GM11168 (cell line): ENCODE results near the gene DYNLT1.
"Not testable (repeated sequence)": the region's sequence is repeated elsewhere in the genome, so short reads cannot be mapped to it uniquely, and the experiment has no call there.

Experiments
- in situ Hi-C: fragments of 300-500 bp; cut with MboI; formaldehyde crosslinking; loops from one replicate; pipeline ENCODE4 v1.12.0; 2022; ENCODE audit warnings: low sequenced_read_pairs; ENCODE audit not compliant: unreplicated experiment

The DYNLT1 gene

DNA sequence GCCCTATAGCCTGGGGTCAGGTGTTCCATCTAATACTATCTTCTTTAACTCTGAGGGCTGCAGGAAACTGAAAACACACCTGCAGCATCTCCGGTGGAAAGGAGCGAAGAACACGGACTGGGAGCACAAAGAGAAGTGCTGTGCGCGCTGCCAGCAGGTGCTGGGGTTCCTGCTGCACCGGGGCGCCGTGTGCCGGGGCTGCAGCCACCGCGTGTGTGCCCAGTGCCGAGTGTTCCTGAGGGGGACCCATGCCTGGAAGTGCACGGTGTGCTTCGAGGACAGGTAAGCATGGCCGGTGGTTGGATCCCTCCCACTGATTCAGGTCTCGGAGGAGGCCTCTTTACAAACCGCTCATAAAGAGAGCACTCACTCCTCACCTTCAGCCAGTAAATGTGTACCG is 20.8 kb upstream of the DYNLT1 start:
- in situ Hi-C loops, result no loop called here

DNA sequence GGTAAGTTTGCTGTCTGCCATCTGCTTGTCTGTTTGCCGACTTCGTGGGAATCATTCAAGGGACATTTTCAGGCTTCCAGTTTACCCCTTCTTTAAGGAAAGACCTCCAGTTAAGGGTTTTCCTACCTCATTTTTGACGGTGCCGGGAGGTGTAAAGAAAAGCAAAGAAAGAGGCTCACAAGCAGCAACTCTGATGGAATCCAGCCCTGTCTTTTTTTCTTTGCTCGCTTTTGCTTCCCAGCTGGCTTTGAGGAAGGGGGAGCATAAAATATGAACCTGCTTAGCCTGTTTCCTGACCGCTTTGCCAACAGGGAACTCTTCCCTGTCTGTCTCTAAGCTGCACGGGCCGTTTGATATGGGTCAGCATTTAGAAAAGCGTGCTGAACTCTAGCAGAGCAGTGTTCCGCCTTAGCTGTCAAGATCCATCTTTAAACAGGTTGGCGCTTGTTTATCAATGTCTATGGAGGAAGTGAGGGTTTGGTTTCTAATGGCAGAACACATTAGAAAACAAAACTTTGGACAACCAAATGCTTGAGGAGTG is 19.2 kb upstream of the DYNLT1 start:
- in situ Hi-C loops, result no loop called here

DNA sequence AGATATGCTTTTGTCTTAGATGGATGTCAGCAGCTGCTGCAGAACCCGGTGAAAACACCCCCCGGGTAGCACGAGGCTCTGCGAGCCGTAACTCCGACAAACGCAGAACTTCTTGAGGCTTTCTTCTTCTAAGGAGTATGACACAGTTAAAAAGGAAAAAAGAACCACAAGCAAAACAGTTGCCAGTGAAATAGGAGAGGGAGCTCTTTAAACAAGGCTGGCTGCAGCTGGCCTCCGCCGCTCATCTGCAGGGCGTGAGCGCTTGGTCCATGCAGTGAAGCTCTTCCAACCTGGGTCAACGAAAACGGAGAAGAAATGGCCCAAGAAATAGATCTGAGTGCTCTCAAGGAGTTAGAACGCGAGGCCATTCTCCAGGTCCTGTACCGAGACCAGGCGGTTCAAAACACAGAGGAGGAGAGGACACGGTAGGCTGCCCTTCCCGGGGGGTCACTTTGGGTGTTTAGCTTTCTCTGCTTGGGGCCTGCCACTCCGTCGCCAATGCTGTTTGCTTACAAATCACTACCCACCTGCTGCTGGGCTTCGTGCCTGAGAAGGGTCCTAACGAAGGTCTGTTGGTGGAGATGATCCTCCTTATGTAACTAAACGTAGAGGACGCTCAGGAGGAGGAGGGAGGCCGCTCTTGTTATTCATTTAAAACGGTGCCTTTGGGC is 18.5 kb upstream of the DYNLT1 start:
- in situ Hi-C loops, result no loop called here

DNA sequence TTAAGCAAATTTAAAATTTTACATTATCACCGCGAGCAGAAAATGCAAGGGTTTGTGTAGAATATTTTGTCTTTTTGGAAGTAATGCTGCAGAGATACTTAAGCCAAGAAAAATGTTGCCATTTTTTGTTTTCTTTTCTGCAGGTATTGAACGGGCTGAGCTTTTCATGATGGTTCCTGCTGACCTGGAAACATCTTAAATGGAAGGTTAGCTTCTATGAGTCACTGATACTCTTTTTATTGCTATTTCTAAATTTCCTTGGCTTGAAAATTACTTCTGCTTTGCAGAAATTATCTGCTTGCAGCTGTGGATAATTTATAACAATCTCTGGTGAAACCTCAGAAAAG is 18.0 kb upstream of the DYNLT1 start:
- in situ Hi-C loops, result no loop called here

DNA sequence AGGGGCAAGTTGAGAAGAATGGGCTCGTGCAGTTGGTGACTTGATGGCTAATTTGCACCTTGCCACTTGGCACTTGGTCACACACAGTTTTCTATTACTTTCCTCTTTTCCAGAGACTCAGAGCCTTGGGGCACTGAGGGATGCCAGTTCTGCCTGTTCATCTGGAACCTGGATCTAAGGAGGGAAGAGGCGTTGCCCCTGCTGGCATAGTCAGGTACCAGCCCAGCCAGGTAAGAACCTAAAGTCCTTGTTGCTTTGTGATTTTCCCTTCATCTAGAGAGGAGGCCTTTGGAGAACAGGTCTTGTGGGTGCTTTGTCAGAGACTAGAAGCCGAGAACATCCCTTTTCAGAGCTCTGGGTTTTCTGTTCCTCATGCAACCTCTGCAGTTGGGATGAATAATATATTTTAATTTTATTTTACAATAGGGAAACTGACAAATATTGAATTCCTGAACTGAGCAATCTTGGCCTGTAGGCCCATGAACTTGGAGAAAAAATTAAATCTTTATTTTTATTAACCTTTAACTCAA is 16.7 kb upstream of the DYNLT1 start:
- in situ Hi-C loops, result no loop called here

DNA sequence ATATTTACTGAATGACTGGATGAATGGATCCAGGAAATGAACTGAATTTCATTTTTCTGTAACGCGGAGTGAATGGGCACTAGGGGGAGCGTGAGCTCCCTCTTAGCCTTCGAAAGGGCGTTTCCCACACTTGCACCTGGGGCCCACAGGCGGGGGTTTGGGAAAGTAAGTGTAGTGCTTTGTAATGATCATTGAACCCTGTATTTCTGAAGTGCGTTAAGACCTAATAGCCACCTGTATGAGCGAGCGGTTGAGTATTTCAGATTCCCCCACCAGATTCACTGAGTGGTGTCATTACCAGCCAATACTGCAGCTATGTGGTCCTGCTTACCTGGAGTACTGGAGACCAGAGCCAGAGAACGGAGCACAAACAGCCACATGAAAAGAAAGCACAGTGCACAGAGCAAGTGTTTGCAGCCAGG is 15.8 kb upstream of the DYNLT1 start:
- in situ Hi-C loops, result no loop called here

DNA sequence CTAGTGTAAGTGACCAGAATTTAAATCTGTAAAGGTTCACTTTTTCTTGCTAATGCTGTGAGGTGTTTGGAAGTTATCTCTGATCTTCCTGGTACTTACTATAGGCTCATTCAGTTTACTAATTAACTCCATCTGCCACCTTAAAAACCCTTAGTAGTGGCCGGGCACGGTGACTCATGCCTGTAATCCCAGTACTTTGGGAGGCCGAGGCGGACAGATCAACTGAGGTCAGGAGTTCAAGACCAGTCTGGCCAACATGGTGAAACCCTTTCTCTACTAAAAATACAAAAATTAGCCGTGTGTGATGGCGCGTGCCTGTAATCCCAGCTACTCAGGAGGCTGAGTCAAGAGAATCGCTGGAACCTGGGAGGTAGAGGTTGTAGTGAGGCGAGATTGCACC is 12.4 kb upstream of the DYNLT1 start:
- in situ Hi-C loops, result not testable (repeated sequence)

DNA sequence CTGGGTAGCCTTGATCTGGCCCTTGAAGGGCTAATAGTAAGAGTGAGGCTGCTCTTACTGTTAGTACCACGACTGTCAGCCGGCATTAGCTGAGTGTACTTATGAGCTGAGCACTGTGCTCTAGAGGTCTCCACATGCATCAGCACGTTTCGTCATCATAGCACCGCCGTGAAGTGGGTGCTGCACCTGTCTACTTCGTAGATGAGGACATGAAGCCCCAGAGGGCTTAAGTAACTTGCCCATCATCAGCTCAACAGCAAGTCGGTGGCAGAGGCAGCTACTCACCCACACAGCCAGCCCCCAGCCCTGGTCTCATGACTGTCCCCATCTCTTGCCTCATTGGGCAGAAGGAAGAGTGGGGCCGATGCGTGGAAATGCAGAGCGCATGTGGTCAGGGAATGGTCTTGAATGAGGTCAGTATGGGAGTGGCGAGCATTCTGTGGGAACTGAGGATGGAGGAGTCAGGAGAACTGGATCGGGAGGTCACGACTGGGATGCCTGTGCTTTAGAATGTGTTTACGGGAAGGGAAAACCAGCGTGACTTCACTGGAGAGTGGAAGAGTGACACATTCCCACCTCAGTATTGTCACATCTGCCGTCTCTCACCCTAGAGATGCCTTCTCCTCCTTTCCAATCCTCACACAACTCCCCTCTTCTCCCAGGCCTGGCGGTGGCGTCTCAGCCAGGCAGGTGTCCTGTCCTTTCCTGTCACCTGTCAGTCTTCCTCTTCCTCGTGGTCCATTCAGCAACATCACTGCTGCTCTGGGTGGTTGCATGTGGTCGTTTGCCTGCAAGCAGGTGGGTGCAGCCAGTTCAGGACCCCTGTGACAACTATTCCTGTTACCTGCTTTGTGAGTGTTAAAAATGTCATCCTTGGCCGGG is 11.3 kb upstream of the DYNLT1 start:
- in situ Hi-C loops, result no loop called here

DNA sequence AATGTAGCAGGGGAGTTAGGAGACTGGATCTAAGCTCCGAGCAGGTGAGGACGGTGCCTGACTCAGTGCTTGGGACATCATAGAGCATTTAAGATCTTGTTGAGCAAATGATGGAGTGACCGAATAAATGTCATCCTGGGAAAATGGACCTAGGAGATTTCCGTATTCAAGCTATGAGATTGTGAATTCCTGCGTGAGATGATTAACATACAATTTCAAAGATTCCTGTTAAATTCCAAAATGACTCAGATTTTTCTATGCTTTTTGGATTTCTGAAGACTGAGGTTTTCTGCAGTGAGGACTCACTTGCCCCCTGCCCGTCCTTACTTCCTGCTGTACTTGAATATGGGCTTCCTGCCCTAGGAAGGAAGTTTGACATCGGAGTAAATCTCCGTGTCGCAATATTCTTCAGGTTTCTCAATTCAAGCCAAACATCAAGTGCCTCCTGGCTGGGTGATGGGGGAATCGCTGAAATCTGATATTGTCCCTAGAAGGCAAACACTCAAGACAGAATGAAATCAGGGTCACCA is 10.5 kb upstream of the DYNLT1 start:
- in situ Hi-C loops, result no loop called here

DNA sequence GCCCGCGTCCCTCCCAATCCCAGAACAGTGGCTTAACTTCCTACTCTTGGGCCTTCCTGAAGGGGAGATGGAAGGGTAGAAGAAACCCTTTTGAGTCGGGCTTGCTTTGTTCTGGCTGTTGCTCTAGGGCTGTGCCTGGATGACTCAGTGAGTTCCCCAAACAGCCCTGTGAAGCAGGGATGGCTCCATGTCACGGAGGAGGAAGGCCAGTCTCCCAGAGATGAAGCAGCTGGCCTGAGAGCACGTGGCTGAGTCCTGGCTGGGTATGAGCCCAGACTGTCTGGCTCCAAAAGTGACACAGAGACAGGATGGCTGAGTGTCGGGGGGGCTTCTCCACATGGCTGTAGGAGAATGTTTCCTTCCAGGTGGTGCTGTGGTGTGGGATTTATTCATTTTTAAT is 10.0 kb upstream of the DYNLT1 start:
- in situ Hi-C loops, result no loop called here

DNA sequence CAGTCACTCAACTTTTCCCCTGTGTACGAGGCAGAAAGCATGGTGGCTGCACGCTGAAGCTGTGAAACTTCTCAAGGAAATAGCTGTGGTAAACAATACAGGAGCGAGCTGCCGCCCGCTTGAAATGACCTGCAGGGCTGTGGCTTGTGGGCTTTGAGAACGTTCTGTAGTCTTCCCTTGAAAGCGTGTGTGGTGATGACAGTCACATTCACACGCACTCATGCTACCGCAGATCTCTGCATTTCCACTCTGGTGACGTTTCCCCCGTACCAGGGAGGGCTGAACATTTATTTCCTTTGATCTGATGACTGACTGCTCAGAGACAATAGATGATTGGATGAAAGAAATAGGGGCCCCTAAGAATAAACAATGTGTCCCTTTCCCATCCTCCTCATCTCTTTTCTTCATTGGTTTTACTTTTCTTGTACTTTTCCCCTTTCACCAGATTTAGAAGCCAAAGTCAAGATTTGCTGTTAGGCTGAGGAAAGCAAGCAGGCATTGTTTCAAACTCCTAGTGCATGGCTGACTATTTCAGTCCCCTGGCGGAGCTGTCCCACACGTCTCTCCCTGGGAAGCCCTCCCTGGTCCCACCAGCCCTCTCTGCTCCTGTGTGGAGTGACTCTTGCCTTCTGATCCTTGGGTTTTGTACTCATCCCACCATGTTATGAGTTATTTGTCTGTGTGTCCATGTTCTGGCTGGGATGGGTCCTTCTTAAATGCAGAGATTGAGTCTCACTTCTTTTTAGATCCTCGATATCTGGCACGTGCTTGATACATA is 9.2 kb upstream of the DYNLT1 start:
- in situ Hi-C loops, result no loop called here

DNA sequence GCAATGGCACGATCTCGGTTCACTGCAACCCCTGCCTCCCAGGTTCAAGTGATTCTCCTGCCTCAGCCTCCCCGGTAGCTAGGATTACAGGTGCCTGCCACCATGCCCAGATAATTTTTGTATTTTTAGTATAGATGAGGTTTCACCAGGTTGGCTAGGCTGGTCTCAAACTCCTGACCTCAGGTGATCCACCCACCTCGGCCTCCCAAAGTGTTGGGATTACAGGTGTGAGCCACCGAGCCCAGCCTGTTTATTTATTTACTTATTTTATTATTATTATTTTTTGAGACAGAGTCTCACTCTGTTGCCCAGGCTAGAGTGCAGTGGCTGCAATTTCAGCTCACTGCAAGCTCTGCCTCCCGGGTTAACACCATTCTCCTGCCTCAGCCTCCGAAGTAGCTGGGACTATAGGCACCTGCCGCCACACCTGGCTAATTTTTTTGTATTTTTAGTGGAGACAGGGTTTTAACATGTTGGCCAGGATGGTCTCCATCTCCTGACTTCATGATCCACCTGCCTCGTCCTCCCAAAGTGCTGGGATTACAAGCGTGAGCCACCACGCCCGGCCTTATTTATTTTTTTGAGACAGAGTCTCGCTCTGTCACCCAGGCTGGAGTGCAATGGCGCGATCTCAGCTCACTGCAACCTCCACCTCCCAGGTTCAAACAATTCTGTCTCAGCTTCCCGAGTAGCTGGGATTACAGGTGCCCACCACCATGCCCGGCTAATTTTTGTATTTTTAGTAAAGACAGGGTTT is 7.6 kb upstream of the DYNLT1 start:
- in situ Hi-C loops, result not testable (repeated sequence)

DNA sequence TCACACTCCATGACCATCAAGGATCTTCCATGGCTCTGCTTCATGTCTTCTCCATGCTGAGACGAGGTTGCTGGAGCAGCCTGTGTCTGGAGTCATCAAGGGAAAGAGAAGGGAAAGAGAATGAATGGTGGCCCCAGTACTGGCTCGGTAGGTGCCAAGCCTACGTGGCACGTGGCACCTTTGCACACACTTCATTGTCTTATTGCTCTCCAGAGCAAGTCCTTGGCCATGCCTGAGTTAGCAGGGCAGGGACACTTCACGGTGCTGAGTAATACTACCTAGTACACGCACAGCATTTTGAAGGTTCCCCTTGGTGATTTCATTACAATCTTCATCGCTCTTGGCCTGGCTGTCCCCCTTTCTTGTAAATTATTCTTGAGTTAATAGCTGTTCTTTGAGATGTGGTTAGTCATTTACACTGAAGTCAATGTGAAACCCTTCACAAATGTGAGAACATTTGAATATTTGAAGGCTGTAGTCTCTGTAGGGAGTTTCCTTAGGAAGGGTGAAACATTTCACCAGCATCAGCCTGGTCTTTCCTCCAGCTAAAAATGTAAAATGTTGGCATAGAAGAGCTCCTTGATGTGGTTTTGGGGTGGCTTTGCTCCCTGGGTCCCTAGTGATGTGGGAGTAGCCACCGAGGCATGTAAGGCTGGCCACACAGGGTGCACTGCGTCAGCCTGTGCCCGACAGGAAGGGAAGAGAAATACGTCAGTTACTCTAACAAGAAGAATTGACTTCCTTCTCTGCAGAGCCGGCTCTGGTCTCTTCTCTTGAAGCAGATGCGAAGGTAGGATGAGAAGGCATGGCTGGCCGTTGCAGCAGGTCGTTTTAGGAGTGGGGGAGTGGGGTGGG is 5.0 kb upstream of the DYNLT1 start, which contains the start of gene SYTL3:
TSS of gene SYTL3 (plus strand) at position 766 of the 855 bp plus-strand sequence. CDS start 13,215 bp downstream, outside the sequence.
- in situ Hi-C loops, result no loop called here

DNA sequence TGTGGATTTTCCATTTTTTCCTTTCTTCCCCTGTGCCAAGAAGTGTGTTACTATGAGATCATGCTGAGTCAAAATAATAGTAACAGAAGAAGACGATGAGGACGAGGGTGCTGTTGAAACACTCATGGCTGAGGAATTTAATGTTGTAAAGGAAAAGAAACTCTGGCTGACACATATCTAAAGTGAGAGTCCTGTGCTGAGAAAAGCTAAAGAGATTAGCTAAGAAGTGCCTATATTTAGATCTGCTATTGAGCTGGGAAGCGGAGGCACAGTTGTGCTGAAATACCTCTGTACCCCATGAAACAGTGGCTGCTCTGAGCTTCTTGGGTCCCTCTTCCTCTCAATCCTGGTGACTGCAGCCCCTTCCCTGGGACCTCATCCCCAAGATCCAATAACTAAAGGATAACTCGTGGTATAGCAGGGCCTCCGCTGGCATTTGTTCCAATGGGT is 4.2 kb upstream of the DYNLT1 start:
- in situ Hi-C loops, result no loop called here

DNA sequence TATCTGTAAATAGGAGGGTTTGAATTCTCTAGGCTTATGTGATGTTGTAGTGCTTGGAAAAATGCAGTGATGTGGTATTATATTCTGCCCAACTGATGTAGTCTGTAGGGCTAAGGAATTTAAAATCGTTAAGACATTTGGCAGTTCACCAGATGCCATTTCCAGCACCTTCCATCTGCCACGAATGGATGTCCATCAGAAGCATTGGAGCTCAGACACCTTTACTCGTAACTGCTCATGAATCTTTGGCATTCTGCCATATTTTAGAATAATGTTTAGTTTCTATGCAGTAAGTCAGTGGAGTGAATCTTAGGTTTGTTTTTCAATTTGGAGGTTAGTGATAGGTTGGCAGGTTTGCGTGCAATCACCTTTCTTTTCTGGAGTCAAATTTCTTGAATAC is 3.0 kb upstream of the DYNLT1 start:
- in situ Hi-C loops, result no loop called here

DNA sequence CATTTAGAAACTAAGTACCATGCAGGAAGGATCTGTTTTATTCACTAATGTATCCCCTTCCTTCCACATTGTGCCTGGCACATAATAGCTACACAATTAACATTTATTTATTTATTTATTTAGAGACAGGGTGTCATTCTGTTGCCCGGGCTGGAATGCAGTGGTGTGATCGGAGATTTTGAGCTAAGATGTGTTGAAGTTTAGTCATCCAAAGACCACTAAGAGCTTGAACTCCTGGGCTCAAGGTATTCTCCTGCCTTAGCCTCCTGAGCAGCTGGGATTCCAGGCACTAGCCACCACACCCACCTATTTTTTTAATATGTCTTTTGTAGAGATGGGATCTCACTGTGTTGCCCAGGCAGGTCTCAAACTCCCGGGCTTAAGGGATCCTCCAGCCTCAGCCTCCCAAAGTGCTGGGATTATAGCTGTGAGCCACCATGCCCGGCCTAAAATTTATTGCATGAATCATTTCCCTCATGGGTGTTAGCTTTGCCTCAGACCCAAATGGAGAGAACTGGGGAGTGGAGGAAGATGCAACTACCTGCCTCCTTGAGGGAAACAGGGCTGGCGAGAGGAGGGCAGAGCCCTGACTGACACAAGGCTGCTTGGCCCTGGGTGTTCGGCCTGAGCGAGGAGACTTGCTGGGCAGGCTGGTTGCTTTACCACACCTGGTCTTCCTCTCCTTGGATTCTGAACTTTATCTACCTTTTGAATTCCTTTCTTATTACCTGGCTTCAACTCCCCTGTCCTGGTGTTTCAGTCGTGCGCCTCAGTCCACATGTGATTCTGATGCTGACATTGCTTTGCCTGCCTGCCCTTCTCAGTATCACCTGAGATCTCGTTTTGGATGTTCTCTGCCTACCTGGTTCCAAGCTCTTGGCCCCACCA is 1.7 kb upstream of the DYNLT1 start:
- in situ Hi-C loops, result no loop called here
